Subcutaneous adipose tissue (tissue), 4 donors: ENCODE measurements around the gene C6orf47. TPM values are rescaled to one million over a fixed set of nuclear protein-coding genes. Genes with fewer than 3 reads are reported as not detected.

Source experiments
- total RNA-seq, 4 donors: library from RNA; depleted of rRNA; stranded (reverse); fragments of >200 nt; gene quantifications; one replicate each; pipeline ENCODE4 v1.1.0, GENCODE V29; 2016
- TF ChIP-seq, protein P1 (sequence below): fragments of 450-650 bp; IDR thresholded peaks from one replicate; pipeline ENCODE4 v1.5.1; 2016; ENCODE audit warnings: low read depth, mild to moderate bottlenecking, control low read depth, antibody characterized with exemption, moderate library complexity

The C6orf47 gene
- total RNA-seq, 4 donors from 2014 or later: 12.9 to 19.2 (median 15.7) TPM

DNA sequence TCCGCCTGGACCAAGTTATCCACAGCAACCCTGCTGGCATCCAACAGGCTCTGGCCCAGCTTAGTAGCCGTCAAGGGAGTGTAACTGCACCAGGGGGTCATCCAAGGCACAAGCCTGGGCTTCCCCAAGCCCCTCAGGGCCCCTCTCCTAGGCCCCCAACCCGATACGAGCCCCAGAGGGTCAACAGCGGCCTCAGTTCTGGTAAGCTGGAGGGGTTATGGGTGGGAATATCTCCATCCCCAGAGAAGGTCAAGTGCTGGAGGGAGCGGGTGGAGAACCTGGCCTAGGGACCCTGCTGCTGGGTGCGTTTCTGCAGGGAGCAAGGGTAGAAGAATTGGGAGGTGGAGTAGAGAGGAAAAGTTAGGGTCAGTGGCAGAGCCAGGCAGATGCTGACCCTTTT is 27.1 kb downstream of the C6orf47 start:
- TF ChIP-seq, protein P1, sequence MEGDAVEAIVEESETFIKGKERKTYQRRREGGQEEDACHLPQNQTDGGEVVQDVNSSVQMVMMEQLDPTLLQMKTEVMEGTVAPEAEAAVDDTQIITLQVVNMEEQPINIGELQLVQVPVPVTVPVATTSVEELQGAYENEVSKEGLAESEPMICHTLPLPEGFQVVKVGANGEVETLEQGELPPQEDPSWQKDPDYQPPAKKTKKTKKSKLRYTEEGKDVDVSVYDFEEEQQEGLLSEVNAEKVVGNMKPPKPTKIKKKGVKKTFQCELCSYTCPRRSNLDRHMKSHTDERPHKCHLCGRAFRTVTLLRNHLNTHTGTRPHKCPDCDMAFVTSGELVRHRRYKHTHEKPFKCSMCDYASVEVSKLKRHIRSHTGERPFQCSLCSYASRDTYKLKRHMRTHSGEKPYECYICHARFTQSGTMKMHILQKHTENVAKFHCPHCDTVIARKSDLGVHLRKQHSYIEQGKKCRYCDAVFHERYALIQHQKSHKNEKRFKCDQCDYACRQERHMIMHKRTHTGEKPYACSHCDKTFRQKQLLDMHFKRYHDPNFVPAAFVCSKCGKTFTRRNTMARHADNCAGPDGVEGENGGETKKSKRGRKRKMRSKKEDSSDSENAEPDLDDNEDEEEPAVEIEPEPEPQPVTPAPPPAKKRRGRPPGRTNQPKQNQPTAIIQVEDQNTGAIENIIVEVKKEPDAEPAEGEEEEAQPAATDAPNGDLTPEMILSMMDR: no peak

DNA sequence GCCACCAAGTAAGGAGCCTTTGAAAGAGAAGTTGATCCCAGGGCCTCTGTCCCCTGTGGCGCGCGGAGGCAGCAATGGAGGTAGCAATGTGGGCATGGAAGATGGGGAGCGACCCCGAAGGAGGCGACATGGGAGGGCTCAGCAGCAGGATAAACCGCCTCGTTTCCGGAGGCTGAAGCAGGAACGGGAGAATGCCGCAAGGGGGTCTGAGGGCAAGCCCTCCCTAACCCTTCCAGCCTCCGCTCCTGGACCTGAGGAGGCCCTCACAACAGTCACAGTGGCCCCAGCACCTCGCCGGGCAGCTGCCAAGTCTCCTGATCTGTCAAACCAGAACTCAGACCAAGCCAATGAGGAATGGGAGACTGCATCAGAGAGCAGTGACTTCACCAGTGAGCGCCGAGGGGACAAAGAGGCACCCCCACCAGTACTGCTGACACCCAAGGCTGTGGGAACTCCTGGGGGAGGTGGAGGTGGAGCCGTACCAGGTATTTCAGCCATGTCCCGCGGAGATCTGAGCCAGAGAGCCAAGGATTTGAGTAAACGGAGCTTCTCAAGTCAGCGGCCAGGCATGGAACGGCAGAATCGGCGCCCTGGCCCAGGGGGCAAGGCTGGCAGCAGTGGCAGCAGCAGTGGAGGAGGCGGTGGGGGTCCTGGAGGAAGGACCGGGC is 28.2 kb downstream of the C6orf47 start:
- TF ChIP-seq, protein P1: no peak

DNA sequence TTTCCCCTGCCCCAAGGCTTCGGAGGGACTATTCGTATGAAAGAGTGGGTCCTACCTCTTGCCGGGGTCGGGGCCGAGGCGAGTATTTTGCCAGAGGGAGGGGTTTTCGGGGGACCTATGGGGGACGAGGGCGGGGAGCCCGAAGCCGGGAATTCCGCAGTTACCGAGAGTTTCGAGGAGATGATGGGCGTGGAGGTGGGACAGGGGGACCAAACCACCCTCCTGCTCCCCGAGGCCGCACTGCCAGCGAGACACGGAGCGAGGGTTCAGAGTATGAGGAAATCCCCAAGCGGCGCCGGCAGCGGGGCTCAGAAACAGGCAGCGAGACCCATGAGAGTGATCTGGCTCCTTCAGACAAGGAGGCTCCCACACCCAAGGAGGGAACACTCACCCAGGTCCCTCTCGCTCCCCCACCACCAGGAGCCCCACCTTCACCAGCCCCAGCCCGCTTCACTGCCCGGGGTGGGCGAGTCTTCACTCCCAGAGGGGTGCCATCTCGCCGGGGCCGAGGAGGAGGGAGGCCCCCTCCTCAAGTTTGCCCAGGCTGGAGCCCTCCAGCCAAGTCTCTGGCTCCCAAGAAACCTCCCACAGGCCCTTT is 28.8 kb downstream of the C6orf47 start:
- TF ChIP-seq, protein P1: no peak

DNA sequence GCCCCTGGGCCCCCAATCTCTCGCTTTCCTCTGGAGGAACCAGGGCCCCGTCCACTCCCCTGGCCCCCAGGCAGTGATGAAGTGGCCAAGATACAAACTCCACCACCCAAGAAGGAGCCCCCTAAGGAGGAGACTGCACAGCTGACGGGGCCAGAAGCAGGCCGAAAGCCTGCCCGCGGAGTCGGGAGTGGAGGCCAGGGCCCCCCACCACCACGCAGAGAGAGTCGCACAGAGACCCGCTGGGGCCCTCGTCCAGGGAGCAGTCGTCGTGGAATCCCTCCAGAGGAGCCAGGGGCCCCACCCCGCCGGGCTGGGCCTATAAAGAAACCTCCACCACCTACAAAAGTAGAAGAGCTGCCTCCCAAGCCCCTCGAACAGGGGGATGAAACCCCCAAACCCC is 29.4 kb downstream of the C6orf47 start:
- TF ChIP-seq, protein P1: no peak

DNA sequence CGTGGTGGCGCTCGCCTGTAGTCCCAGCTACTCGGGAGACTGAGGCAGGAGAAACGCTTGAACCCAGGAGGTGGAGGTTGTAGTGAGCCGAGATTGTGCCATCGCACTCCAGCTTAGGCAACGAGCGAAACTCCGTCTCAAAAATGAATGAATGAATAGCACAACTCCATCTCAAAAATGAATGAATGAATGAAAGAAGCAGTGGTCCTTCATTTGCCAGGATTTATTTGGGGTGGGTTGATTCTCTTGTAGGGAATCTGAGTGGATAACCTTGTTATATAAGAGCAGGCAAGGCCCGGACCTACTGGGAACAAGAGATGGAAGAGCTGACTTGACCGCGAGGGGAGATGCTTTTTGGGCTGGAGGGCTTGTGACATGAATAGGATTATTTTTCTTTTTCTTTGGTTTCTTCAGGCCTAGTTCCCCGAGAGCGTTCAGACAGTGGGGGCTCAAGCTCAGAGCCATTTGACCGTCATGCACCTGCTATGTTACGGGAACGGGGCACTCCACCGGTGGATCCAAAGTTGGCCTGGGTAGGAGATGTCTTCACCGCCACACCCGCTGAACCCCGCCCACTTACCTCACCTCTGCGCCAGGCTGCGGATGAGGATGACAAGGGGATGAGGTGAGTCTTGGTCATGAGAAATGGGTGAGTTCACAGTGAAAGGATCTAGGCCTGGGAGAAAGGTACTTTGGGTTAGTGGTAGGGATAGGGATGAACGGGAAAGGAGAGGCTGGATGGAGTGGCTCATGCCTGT is 30.2 kb downstream of the C6orf47 start:
- TF ChIP-seq, protein P1: no peak

DNA sequence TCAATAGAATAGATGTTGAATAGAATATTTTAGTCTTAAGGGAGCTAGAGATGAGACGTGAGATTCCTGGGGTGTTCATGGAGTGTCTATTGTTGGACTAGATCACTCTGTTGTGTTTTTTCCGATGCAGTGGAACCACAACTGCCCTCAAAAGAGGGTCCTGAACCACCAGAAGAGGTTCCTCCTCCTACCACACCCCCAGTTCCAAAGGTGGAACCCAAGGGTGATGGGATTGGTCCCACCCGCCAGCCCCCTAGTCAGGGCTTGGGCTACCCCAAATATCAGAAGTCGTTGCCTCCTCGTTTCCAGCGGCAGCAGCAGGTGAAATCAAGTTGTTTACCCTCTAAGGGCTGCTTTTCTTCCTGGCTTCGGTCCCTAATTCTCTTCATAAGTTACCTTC is 31.6 kb downstream of the C6orf47 start:
- TF ChIP-seq, protein P1: no peak

DNA sequence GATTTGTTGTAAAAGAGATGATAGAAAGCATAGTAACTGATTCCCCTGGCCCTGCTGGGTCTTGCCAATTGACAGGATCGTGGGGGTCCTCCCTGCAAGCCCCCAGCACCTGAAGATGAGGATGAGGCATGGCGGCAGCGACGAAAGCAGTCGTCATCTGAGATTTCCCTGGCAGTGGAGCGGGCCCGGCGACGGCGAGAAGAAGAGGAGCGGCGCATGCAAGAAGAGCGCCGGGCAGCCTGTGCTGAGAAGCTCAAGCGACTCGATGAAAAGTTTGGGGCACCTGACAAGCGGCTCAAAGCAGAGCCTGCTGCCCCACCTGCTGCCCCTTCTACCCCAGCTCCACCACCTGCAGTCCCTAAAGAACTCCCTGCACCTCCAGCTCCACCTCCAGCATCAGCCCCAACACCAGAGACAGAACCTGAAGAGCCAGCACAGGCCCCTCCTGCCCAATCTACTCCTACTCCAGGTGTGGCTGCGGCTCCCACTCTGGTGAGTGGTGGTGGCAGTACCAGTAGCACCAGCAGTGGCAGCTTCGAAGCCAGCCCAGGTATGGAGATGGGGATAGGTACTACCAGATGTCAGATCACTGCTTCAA is 32.8 kb downstream of the C6orf47 start:
- TF ChIP-seq, protein P1: no peak
